Stimulated activated naive CD8-positive, alpha-beta T cell treated with anti-CD3 and anti-CD28 coated beads, Interleukin-15, Interleukin-2, amounts not matched to agents 100 U/mL and 50 U/mL, for 24 hours (primary cell): ENCODE measurements around the gene SCAMP3.

ENCODE experiments used
- ATAC-seq: fragments of 150-1000 bp; cut with Tn5 transposase; one replicate; pipeline ENCODE4 v1.10.0; 2021
- DNase-seq: peaks from one replicate; pipeline ENCODE4 v3.0.0; 2021

SCAMP3 gene

DNA sequence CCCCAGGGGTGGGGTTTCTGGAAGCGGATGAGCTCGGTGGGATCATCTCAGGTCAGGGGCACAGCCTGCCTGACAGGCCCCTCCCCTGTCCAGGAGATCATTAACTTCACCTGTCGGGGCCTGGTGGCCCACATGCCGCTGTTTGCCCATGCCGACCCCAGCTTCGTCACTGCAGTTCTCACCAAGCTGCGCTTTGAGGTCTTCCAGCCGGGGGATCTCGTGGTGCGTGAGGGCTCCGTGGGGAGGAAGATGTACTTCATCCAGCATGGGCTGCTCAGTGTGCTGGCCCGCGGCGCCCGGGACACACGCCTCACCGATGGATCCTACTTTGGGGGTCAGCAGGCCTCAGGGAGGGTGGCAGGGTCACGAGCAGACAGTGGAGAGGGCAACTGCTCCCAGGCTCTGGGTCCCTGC lies 23.5 kb upstream of the SCAMP3 start:
- no peak for DNase-seq
- ATAC-seq: no peak

DNA sequence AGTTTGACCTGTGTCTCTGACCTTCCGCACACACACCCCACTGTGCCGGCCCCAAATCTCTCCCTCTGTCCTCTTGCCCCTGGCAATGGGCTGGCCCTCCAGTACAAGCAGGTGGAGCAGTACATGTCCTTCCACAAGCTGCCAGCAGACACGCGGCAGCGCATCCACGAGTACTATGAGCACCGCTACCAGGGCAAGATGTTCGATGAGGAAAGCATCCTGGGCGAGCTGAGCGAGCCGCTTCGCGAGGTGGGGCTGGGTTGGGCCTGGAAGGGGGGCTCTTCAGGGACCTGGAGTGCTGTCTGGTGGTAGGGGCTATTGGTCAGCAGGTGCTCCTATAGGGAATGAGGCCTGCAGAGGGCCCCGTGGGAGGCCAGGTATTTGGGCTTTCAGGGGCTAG lies 22.9 kb upstream of the SCAMP3 start:
- DNase-seq (no peak), ATAC-seq (no peak)

DNA sequence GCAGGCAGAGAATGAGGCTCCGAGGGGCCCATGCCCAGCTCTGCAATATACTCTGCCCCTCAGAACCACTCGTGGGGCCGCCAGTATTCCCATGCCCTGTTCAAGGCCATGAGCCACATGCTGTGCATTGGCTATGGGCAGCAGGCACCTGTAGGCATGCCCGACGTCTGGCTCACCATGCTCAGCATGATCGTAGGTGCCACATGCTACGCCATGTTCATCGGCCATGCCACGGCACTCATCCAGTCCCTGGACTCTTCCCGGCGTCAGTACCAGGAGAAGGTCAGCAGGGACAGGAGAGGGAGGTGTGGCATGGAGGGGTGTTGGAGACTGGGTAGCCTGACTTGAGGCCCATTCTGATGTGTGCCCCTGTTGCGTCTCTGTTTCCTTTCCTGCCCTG lies 22.3 kb upstream of the SCAMP3 start:
- no peak for ATAC-seq
- DNase-seq: no peak

DNA sequence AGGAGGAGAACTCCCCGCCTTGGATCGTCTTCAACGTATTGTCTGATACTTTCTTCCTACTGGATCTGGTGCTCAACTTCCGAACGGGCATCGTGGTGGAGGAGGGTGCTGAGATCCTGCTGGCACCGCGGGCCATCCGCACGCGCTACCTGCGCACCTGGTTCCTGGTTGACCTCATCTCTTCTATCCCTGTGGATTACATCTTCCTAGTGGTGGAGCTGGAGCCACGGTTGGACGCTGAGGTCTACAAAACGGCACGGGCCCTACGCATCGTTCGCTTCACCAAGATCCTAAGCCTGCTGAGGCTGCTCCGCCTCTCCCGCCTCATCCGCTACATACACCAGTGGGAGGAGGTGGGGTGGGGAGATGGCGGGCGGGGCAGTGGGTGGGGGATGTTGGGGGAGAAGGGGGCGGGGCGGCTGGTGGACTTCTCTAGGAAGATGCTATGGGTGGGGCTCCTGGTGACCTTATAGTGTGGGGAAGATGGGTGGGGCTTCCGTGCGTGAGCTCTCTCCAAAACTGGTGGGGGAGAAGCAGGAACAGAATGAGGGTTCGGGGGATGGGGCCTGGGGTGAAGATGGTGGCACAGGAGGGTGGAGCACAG lies 20.4 kb upstream of the SCAMP3 start:
- DNase-seq: no peak
- no peak for ATAC-seq

DNA sequence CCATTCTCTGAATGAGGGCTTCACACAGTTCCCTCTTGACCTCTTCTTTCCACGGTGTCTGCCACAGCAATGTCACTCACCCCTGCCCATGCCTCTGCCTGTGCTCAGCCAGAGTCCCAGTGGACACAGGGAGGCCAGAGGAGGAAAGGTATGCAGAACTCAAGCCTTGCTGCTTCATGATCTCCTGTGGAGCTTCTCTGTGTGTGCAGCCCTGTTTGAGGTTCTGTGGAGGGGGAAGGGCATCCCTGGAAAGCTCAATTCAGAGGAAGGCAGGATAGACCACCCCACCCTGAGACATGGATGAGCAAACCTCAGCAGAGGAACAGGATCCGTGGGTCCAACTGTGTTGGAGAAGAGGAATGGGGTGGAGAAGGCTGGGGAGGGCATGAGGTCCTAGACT lies 17.1 kb upstream of the SCAMP3 start:
- DNase-seq: no peak
- ATAC-seq: no peak

DNA sequence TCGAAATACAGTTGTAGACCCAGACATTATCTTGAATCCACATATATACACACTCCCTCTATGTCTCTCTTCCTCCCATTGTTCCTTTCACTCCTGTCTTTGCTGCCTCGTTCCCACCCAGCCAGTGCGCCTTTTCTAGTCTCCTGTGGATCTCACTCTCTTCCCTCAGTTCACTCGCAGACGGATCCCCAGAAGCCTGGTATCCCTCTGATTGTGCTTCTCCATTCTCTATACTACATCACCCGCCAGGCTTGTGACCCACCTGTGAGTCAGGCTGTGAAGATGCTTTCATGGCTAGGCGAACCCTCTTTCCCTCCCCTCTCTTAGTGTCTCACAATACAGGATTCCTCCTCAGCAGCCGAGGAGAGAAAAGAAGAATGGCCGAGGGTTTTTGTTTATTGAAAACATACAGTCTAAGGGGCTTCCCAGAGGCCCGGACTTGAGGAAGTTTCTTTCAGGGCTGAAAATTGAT lies 16.6 kb upstream of the SCAMP3 start:
- ATAC-seq (no peak), DNase-seq (no peak)

DNA sequence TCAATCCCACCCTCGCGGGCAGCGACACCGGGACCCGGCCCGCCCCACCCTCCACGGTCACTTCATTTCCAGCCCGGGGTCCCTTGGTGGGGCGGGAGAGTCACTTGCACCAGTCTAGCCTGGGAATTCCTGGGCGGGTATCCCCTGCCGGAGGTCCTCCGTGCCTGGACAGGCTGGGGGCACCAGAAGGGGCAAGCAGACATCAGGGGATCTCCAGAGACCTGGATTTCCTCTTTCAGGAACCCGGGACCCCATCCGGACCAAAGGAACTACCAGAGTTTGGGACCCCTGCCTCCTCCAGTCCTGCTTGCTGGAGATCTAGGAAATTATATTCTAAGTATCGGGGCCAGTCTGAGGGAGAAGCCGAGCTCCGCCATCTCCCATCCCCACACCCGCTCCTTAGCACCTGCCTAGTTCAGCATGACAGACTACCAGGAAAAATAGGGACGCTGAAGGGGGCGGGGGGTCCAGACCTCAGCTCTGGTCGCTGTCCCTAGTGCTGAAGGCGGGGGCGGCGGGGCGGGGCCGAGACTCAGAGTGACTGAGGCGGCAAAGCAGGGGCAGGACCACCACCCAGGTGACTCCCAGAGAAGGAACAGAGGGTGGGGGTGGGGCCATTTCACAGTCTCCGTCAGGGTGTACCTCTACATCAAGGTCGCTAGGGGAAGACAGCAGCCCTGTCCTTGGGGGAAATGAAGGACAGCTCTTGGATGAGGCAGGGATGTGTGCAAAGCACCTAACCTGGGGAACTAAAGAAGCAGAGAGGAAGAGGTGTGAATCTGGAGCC lies 15.9 kb upstream of the SCAMP3 start:
- peak; percentile 26 for ATAC-seq
- peak; percentile 84 for DNase-seq

DNA sequence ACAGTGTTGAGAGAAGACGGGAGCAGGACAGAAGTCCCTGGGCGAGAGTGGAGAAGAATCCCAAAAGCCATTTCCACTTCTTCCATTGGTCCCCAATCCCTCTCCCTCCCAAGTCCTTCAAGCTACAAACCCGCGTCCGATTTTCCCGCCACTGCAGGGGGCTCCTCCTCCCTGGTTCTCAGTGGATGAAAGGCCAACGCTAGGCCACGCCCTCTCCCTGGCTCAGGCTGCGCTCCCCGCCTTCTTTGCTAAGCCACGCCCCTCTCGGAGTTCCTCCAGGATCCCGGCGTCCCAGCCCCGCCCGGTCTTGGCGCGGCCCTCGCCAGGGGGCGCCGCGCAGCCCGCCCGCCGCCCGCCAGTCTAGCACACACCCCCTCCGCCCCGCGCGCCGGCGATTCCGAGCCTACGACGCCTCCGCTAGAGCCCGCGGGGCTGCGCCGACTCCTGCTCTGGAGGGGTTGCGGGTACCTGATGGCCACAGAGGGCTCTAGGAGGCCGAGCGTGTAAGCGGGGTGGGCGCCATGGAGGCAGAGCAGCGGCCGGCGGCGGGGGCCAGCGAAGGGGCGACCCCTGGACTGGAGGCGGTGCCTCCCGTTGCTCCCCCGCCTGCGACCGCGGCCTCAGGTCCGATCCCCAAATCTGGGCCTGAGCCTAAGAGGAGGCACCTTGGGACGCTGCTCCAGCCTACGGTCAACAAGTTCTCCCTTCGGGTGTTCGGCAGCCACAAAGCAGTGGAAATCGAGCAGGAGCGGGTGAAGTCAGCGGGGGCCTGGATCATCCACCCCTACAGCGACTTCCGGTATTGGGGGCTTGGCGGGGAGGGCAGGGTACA lies 15.1 kb upstream of the SCAMP3 start, which contains the start of gene HCN3:
Gene HCN3, plus strand, starts transcription at position 394 of the 832 bp plus-strand sequence. Its CDS starts 128 bp downstream, at position 522.
- DNase-seq (peak; percentile 98), ATAC-seq (peak; percentile 76)

DNA sequence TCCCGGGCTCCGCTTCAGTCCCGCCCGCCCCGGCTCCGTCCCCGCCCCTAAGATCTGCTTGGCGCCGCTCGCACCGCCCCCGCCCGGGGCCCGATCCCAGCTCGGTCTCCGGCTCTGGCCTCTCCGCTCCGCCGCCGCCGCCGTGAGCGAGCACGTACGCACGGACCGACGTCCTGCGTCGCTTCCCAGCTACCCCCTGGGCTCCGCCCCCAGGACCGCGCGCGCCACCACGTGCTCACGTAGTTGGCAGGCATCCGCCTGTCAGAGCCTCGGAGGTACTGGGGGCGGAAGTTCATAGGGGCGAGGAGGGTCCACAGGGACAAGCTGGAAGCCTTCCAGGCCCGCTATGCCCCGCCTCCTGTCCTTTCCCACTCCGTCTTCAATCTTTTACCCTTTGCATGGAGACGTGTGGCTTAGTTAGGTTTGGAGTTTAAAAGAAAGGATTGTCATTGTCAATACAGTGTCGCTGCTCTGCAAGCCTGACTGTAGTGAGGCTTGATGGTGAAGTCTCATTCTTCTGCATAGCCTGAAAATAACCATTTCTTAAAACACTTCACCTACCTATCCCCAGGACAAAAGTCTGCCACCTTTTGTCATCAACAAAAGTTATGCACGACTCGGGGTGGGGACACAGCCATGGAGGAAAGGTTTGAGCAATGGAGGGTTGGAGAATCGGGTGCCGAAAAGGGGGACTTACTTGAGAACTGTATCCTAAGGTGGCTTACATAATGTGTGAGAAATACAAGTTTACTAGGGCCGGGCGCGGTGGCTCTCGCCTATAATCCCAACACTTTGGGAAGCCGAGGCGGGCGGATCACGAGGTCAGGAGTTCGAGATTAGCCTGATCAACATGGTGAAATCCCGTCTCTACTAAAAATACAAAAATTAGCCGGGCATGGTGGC lies 11.4 kb upstream of the SCAMP3 start, which contains the start of gene CLK2:
Gene CLK2, minus strand, starts transcription at position 162 of the 903 bp plus-strand sequence. CDS start 2,527 bp downstream, outside the sequence.
- ATAC-seq (peak; percentile 92), DNase-seq (peak; percentile 99)

DNA sequence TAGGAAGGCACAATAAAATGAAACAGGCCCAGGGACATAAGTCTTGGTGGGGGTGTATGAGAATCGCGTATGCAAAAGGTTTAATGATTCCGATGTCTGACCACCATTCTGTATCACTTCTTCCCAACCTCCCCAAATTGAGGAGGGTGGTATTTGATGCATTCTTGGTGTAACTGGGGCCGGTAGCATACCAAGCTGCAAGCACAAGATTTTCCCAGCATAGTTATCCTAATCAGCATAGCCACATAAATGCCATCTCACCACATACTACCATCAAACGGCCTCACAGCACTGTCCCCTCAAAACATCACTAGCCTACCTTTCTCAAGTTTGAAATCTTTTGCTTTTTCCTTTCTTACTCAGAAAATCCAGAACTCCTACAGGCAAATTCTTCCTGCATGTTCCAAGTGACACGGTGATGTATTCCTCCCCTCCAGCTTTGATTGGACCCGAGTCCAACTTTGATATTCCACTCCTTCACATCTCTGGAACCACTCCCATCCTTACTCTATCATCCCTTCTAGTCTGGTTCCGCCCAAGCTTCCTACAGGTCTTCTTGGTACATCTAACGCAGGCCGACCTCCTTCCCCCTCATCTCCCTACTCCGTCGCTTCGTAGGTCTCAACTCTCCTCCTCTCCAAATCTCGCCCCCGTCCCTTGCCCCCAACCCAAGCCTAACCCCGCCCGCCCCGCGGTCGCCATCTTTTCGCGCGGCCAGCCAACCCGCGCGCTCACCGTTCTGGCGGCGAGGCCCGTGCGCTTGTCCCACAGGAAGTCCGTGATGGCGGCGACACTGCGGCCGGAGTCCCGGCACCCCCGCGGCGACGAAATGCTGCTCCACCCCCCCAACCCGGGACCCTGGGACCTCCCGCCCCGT lies 10.5 kb upstream of the SCAMP3 start:
- peak; percentile 41 for ATAC-seq

DNA sequence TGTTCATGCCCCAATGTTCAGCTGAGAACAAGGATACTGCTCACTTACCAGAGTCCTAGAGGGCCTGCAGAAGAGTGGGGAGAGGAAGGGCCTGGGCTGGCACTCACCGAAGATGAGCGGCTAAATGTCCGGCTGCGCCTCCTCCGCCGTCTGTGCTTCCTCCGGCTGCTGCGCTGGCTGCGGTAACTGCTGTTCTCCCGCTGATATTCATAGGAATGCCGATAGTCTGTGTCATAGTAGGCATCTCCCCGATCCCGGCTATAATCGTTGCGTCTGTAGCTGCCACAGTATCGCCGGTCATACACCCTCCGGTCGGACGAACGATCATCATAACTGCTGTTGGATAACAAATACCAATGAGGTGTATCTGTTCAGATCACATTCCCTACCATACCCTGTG lies 7.2 kb upstream of the SCAMP3 start:
- ATAC-seq: no peak
- no peak for DNase-seq

More for the DNA sequence above, 10.5 kb upstream of the SCAMP3 start:
- DNase-seq: no peak

DNA sequence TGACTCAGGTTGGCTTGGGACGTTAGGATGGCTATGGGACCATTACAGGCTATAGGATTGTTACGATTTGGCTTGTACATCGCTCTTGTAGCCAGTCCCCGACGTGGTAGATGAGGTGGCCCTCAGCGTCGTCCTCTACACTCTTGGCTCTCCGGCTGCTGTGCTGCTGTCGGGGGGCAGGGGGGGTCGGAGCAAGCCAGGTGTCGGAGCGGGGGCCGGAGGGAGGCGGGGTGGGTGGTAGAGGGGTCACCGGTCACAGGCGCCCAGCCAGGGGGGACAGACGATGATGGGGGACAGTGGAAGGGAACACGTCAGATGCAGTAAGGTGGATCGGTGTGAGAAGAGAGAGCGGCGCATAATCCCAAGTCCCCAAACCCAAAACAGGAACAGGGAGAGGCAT lies 6.5 kb upstream of the SCAMP3 start:
- ATAC-seq (no peak), DNase-seq (no peak)

DNA sequence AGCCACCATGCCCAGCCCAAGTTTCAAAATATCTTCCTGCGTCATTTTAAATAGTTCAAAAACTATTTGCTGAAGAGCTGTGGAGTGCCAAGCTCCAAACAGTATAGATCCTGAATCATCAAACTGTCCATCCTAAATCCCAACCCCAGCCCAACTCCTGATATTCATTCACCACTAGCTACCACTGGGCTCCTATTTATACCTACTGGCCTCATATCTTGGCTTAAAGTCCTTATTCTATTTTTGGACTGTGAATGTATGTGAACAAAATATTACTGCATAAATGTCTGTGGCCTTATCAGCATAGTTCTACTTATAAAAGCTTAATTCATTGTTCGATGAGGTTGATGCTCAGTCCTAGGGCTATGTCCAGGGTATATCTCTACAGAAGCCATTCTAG lies 5.2 kb upstream of the SCAMP3 start:
- ATAC-seq: no peak

DNA sequence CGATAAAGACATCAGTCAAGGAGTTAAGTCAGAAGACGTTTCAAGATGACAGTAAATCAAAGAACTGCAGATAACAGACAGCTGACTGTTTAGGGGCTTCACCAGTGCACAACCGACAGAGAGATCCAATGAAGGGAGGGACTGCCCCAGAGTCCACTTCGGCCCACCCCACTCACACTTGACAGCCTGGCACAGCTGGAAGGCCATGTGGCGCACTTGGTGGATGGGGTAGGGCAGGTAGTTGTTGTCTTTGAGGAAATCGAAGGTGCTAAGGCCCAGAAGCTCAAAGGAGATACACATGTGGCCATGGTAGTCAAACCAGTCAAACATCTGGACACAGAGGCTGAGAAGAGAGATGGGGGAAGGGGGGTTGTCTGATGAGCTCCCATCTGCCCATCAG lies 4.4 kb upstream of the SCAMP3 start:
- DNase-seq: no peak
- ATAC-seq: no peak

More for the DNA sequence above, 5.2 kb upstream of the SCAMP3 start:
- DNase-seq: no peak

DNA sequence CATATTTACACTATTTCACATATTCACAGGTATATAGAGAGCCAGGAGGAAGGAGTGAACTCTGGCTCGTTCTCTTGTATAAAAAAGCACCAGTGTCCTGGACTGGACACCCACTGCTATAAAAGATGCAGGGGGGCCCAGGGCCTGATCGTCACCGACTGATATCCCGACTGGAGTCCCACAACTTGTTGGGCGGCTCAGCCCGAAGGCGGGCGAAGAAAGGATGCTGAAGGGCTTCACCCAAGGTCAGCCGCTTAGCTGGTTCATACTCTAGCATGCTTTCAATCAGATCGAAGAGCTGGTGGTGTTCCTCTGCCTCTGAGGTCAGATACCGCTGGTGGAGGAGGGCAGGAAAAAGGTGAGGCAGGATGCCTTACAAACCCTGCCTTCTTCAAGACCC lies 907 bp upstream of the SCAMP3 start:
- ATAC-seq (no peak), DNase-seq (no peak)

DNA sequence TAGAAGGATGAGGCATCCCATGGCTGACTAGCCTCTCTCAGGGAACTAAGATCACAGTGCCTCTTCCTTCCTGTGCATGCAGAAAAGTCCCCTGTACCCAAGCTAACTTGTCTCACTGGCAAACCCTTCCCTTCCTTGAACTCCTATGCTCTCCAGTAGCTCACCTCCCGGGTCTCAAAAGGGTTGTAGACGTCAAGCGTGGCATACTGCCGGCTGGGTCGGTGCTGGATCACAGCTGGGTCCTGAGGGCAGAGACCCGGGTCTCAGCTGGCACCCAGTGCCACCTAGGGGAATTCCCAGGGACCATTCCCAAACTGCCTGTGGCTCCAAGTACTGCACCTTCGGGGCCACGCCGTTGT lies 688 bp downstream of the SCAMP3 start:
- no peak for DNase-seq
- ATAC-seq: peak; percentile 12

DNA sequence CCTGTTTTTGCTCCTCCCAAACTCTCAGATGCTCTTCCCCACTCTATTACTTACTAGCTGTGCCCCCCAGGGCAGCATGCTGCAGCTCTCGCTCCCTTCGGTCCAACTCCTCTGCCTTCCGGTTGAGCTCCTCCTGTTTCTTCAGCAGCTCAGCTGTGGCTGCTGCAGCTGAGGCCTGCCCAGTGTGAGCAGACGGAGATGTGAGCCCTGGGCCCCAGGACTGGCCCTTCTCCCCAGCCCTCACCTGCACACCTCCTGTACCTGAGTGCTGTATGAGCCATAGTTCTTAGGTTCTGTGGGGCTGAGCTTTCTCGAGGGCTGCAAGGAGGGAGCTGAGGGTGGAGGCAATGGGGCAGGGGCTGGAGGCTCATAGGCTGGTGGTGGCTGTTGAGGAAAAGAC lies 1.9 kb downstream of the SCAMP3 start:
- DNase-seq (no peak), ATAC-seq (no peak)

DNA sequence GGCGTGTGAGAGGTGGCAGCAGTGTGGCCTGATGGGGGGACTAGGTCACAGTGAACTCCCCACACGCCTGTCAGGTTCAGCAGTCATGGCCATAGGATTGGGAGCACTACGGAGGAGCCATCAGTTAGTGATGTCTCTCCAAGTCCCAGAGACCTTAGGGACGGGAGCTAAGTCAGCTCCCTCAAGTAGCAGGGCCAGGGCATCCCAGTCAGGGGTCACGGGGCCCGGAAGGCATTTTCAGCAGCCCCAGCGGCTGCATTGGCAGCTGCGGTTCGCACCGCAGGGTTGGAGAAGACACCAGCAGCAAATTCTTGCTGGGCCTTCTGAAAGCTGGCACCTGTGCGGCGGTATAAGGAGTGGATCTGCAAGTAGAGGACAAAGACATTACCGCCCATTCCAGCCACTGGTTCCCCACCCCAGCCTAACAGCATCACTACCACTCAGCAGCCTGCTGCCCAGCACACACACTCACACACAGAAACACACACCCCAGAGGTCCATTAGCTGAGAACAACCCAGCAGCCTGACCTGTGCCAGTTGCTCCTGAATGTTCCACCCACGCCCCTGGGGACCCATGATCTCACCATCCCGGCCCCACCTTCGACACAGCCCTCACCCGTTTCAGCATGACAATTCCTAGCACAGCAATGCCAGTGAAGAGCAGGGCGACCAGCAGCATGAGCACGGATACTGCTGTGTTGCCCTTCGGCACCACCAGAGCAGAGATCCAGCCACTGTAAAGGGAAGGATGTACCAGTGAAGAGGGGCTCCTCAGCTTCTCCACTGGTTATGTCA lies 5.9 kb downstream of the SCAMP3 start:
- ATAC-seq (no peak), DNase-seq (no peak)

DNA sequence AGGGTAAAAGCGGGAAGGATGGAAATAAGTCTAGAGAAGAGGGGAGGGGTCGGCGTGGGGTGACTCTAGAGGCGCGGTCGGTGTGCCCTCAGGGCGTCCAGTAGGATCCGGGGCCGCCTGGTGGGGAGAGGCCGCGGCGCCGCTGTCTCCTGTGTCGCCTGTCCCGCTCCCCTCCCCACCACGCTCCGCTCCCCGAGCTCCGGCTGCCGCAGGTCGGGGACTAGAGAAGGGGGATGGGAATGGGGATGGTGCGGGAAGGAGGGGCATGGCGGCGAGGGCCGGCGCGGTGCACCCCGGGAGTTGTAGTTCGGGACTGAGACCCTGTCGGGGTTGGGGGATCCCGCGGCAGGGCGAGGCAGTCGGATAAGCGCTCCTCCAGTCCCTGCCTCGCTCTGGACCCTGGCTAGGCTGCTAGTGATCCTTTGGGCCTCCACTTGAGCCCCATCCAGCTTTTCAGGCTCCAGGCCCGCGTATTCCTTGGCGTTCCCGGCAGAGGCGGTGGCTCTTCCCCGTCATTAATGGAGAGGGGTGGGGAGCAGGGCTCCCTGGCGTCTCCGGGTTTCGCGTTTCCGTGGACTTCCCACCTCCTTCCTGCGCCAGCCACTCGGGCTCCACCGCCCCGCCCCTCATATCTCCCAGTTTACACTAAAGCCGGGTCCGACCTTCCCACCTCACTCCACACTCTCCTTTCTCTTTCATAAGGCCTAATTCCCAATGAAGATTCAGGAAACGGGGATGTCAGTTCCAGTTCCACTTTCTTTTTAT lies 6.7 kb downstream of the SCAMP3 start, which contains the start of gene ENTREP3:
Gene ENTREP3, minus strand, starts transcription at position 241 of the 765 bp plus-strand sequence. CDS start 606 bp downstream, outside the sequence.
- ATAC-seq: peak; percentile 66

More for the DNA sequence above, 6.7 kb downstream of the SCAMP3 start, which contains the start of gene ENTREP3:
- DNase-seq: peak; percentile 85
